Non-pigmented ciliary epithelial cell (primary cell): ENCODE measurements around the gene EXOC4.
A peak's percentile ranks its signal among the peaks of the same experiment; 100 is the strongest.

ENCODE experiments used
- DNase-seq: peaks from one replicate; pipeline ENCODE4 v3.0.0-alpha.2; 2010; ENCODE audit warnings: low read depth

Gene EXOC4

GRCh38 chr7:133674079-133674763 lies 421.3 kb downstream of the EXOC4 start:
- DNase-seq, result no peak

- DNase-seq, result no peak
These were observed 422.8 kb downstream of the EXOC4 start for GRCh38 chr7:133675510-133676218.

- peak; percentile 55 for DNase-seq
These were observed 424.0 kb downstream of the EXOC4 start for GRCh38 chr7:133676805-133677370.

- no peak for DNase-seq
These were observed 425.4 kb downstream of the EXOC4 start for GRCh38 chr7:133678137-133678814.

GRCh38 chr7:133679977-133680376 lies 427.1 kb downstream of the EXOC4 start:
- DNase-seq, result no peak

GRCh38 chr7:133681529-133681928 lies 428.7 kb downstream of the EXOC4 start:
- no peak for DNase-seq

- DNase-seq, result no peak
These were observed 429.7 kb downstream of the EXOC4 start for GRCh38 chr7:133682364-133683181.

GRCh38 chr7:133683182-133683454 lies 430.2 kb downstream of the EXOC4 start:
- no peak for DNase-seq

- peak; percentile 44 for DNase-seq
These were observed 435.8 kb downstream of the EXOC4 start for GRCh38 chr7:133688483-133689239.

- no peak for DNase-seq
These were observed 437.9 kb downstream of the EXOC4 start for GRCh38 chr7:133690740-133691139.

GRCh38 chr7:133691727-133692610 lies 439.1 kb downstream of the EXOC4 start:
- no peak for DNase-seq

GRCh38 chr7:133693281-133693680 lies 440.4 kb downstream of the EXOC4 start:
- no peak for DNase-seq

GRCh38 chr7:133696056-133696455 lies 443.2 kb downstream of the EXOC4 start:
- no peak for DNase-seq

GRCh38 chr7:133697585-133697984 lies 444.7 kb downstream of the EXOC4 start:
- no peak for DNase-seq

GRCh38 chr7:133698127-133698526 lies 445.2 kb downstream of the EXOC4 start:
- DNase-seq, result no peak

- DNase-seq, result no peak
These were observed 446.5 kb downstream of the EXOC4 start for GRCh38 chr7:133699386-133699785.

GRCh38 chr7:133702078-133702477 lies 449.2 kb downstream of the EXOC4 start:
- DNase-seq, result no peak

- no peak for DNase-seq
These were observed 450.1 kb downstream of the EXOC4 start for GRCh38 chr7:133702960-133703359.

GRCh38 chr7:133703547-133703946 lies 450.7 kb downstream of the EXOC4 start:
- peak; percentile 91 for DNase-seq

- no peak for DNase-seq
These were observed 451.6 kb downstream of the EXOC4 start for GRCh38 chr7:133704453-133704852.
